Right renal cortex interstitium (tissue), 3 donors: ENCODE measurements around the gene USP36. TPM values are rescaled to one million over a fixed set of nuclear protein-coding genes. Genes with fewer than 3 reads are reported as not detected.

Source experiments
- DNase-seq, 3 donors: peaks; one replicate each; pipeline ENCODE4 v3.0.0-alpha.2; 2013; ENCODE audit warnings: low read depth in 3 of 3, low spot score in 2 of 3
- polyA plus RNA-seq, 3 donors: library from polyadenylated mRNA; unstranded; fragments of 120-200 nt; gene quantifications; one replicate each; pipeline ENCODE4 v1.2.1, GENCODE V29; 2013; ENCODE audit not compliant: insufficient read length in 3 of 3

Gene USP36
- polyA plus RNA-seq, 3 donors, result 32.8 to 39.4 (median 38.6) TPM

DNA sequence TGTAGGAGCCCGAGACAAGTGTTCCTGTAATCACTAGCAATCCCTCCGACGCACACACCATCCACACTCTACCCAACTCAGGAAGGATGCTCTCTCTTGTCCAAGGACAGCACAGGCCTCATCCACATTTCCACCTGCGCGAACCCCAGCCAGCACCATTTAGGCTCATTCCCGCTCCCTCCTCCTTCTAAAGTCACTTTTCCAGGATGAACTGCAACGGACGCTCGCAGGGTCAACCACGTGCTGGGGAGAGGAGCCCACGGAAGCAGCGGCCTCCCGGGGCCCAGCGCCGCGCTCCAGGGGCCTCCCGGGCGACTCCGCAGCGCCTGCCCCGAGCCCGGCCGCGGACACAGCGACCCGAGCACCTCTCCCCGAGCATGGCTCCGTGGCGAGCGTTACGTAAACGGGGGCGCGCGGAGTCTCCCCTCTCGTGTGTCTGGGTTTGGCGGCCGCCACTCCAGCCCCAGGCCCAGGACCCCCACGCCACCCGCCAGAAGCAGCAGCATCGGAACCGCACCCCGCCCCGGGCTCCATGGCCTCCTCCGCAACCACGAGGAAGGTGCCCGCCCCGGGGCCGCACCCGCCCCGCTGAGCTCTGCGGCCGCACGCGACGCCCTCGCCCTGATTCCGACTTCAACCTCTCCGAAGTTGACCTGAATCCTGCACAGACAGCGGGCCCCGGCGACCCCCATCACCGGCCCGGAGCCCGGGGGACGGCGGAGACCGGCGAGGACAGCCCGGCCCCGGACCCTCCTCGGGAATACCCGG is 668 bp downstream of the USP36 start:
- DNase-seq, result peak in 1 of 3 donors; percentile 19

GRCh38 chr17:78839235-78839761 is 1.3 kb downstream of the USP36 start:
- no peak for DNase-seq

- DNase-seq, result no peak
Measured at GRCh38 chr17:78838574-78839005, 2.0 kb downstream of the USP36 start.

- no peak for DNase-seq
Measured at GRCh38 chr17:78836420-78837021, 4.1 kb downstream of the USP36 start.

- no peak for DNase-seq
Measured at GRCh38 chr17:78834571-78834970, 6.0 kb downstream of the USP36 start.

- DNase-seq, result no peak
Measured at GRCh38 chr17:78832541-78832810, 8.1 kb downstream of the USP36 start.

DNA sequence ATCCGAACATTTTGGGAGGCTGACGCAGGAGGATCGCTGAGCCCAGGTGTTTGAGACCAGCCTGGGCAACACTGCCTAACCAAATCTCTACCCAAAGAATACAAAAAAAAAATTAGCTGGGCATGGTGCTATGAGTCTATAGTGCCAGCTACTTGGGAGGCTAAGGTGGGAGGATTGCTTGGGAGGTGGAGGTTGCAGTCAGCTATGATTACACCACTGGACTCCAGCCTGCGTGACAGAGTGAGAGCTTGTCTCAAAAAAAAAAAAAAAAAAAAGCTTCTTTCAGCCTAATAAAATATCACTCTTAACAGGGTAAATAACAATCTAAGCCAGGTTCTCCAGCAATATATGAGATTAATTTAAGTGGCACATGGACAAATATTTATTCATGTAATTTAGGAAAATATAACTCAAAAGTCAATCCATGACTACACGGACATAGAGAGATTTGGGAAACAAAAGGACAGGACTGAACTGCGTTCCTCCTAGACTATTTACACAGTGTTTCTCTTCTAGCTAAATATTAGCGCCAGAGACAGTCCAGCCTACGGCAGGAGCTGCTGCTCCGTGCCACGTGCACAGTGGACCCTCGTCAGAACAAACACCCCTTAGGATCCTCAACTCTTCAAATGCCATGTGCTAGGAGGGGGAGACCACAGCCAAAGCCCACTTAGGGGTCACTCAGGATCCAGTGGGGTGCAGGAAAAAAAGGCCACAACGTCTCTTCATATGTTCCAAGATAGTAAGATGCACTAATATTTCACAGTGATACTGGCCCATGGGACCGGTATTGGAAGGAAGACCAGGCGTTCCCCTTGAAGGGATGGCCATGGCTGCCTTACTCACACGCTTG is 8.7 kb downstream of the USP36 start:
- DNase-seq, result no peak

- DNase-seq, result no peak
Measured at GRCh38 chr17:78829477-78829876, 11.1 kb downstream of the USP36 start.

GRCh38 chr17:78828470-78829185 is 12.0 kb downstream of the USP36 start:
- DNase-seq, result no peak

- no peak for DNase-seq
Measured at GRCh38 chr17:78826836-78827509, 13.6 kb downstream of the USP36 start.

GRCh38 chr17:78826421-78826820 is 14.2 kb downstream of the USP36 start:
- no peak for DNase-seq

- DNase-seq, result no peak
Measured at GRCh38 chr17:78825696-78826095, 14.9 kb downstream of the USP36 start.

- DNase-seq, result no peak
Measured at GRCh38 chr17:78824240-78824639, 16.4 kb downstream of the USP36 start.

- DNase-seq, result no peak
Measured at GRCh38 chr17:78823282-78824046, 17.1 kb downstream of the USP36 start.

- no peak for DNase-seq
Measured at GRCh38 chr17:78822552-78822951, 18.1 kb downstream of the USP36 start.

GRCh38 chr17:78821961-78822360 is 18.7 kb downstream of the USP36 start:
- no peak for DNase-seq

DNA sequence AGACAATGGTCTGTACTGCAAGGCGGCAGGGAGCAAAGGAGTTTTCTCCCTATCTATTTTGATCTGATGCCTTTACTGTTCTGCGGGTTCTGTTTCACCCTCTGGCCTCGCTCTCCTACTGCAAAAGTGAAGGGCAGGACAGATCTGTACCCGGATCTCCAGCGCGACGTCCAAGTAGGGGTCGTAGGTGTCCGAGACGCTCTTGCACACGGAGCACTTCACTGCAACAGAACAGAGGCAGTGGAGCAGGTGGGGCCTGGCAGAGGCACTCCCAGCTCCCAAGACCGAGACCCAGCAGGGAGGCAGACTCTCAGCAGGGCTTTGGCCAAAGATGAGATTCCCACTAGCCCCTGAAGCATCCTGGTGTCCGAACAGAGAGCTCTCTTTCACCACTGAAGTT is 19.8 kb downstream of the USP36 start:
- no peak for DNase-seq

DNA sequence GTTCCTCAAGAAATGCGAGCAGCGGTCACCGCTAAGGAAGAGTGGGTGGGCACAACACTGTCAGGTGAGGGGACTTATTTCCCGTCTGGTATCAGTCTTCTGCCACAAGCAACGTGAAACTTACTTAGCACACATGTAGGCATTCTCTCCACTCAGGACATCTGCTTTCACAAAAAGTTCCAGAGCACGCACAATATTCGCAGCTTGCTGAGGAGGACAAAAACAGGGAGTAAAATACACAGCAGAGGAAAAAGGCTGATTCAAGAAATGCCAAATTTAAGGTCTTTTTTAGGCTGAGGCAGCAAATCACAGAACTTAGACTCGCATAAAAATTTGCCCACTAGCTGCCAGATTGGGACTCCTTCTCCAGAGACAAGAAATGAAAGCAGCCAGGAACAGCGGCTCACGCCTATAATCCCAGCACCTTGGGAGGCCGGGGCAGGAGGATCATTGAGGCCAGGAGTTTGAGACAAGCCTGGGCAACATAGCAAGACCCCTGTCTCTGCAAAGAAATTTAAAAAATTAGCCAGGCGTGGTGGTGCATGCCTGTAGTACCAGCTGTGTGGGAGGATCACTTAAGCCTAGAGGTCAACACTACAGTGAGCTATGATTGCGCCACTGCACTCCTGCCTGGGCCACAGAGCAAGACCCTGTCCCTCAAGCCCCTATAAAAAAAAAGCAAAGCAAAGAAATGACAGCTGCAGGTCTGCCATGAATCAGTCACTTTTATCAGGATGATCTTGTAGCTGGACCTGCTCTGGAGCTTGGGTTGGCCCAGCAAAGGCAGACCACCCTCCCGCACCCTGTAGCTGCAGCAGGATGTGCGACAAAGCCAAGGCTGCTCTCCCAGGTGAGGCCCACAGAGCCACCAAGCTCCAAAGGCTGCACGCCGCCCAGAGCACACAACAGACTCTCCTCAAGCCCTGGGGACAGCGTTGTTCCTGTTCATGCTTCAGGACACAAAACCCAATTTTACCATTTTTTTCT is 20.5 kb downstream of the USP36 start:
- no peak for DNase-seq
